ENCODE data around the gene LRRC75B. TPM values are rescaled to one million over a fixed set of nuclear protein-coding genes. Genes with fewer than 3 reads are reported as not detected.
A peak's percentile ranks its signal among the peaks of the same experiment; 100 is the strongest.
"Not testable (repeated sequence)": the region's sequence is repeated elsewhere in the genome, so short reads cannot be mapped to it uniquely, and the experiment has no call there.

LRRC75B gene
- total RNA-seq, 2 experiments from 2014 or later, result 0.56 to 0.98 TPM

DNA sequence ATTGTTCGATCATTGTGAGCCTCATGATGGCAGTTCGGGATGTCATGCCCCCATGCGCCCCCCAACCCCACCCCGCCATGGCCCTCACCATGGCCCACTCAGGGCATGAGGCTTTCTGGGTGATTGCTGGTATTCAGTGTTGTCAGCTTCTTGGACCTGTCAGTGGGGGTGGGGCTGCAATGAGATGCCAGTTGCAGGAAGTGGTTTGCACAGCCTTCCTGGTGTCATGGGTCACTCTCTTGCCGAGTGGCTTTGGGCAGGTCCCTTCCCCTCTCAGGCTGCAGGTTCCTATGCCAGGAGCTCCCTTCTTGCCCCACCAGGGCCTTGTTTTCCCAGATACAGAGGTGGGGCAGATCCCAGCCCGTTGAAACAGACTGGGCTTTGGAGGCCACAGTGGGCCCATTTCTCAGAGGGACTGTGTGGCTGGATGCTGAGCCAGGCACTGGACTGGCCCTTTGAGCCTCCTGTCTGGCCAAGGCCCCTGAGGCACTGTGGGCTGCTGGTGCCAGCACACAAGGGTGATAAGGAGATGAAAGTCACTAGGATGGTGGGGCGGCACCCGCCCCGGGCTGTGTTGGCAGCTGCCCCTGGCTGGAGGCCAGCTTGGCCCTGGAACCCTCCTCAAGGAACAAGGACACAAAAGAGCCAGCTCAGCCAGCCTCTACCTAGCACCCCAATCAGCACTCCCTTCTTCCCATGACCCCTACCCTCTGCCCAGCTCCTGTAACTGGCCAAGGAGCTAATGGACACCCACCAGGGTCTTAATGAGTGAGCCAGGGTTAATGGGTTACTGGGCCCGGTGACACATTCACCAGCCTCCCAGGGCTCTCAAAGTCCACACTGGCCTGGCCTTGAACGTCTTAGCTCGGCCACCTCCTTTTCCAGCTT lies 8.6 kb upstream of the LRRC75B start:
- H3K9me3 Mint-ChIP-seq (ENCODE audit: low read depth), result no peaks in the 10 kb centered on the region
- no peak for ATAC-seq
- no peak for DNase-seq
- intact Hi-C loops (cut with DNase I, micrococcal nuclease), result loop anchor here in 1 of 2 experiments (5.0 kb wide), 1 partner anchor 44 kb away; the partner anchor contains the start of genes GUCD1 and SNRPD3
- CTCF ChIA-PET, result no interaction called here
- no peaks in the 10 kb centered on the region for H3K27me3 Mint-ChIP-seq
- no peaks in the 10 kb centered on the region for H3K36me3 Mint-ChIP-seq (ENCODE audit: low read depth)
- H3K27ac Mint-ChIP-seq, result no peak overlapping the region
- no peak overlapping the region for H3K4me3 Mint-ChIP-seq
- POLR2A ChIA-PET, result no interaction called here
- H3K4me1 Mint-ChIP-seq, result peaks cover 15% of the 10 kb centered on the region

DNA sequence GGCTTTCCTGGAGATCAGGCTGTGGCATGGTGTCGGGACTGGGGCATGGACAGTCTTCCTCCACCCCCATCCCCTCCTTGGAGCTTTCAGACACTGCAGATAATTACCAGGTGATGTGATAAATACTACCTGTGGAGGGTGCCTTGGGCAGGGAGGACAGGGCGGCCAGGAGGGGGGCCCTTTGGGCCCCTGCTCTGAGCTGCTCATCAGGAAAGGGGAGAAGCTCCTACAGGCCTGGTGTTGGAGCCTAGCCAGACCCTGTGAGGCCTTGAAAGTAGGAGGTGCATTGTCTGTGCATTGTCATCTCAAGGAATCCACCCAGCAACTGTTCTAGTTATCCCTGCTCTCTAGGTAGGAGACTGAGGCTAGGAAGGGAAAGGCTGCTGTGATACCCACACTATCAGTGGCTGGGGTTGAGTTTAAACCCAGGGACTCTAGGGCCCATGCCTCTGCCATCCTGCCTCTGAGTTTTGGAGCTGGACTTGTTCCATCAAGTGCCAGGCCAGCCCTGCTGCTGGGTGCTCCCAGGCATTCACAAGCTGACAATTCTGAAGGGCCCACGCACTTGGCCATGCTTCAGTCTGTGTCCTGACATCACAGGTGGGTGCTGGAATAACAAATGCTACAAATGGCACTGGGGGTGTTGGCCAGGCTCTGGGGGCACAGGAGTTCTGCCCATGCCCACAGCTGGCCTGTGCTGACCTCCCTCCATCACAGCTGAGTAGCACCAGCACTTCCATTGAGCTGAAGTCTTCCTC lies 7.3 kb upstream of the LRRC75B start:
- not testable (repeated sequence) for H3K36me3 Mint-ChIP-seq (ENCODE audit: low read depth)
- intact Hi-C loops (cut with DNase I, micrococcal nuclease), result loop anchor here in 1 of 2 experiments (5.0 kb wide), 1 partner anchor 43 kb away; the partner anchor contains the start of genes GUCD1 and SNRPD3

DNA sequence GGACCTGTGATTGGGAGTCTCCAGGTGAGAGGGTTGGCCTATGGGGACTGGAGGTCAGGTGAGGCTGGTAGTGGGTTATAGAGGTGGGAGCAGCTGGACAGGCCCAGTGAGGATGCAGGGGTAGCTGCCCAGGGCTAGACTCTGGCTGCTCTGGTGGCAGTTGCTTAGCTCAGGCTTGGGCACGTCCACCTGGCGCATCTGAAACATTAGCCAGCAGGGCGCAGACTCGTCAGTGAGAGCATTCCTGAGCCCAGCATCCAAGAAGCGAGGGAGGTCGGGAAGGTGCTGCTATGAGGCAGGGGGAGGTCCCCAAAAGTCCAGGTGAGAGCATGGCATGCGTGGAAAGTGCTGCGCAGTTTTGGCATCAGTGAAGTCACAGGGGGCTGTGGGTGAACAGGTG lies 6.6 kb upstream of the LRRC75B start:
- no peaks in the 10 kb centered on the region for H3K27me3 Mint-ChIP-seq
- no peak overlapping the region for H3K27ac Mint-ChIP-seq
- intact Hi-C loops (cut with DNase I, micrococcal nuclease), result no loop called here
- POLR2A ChIA-PET, result interaction anchor here (0.6 kb wide), 1 partner anchor 902 kb away, joined by 5 read pairs; no protein-coding TSS in a partner anchor
- CTCF ChIA-PET, result no interaction called here
- H3K9me3 Mint-ChIP-seq (ENCODE audit: low read depth), result no peaks in the 10 kb centered on the region
- no peak overlapping the region for H3K4me3 Mint-ChIP-seq
- ATAC-seq (no peak), DNase-seq (no peak)
- peaks cover 15% of the 10 kb centered on the region for H3K4me1 Mint-ChIP-seq
- H3K36me3 Mint-ChIP-seq (ENCODE audit: low read depth), result no peaks in the 10 kb centered on the region

More for the DNA sequence above, 7.3 kb upstream of the LRRC75B start:
- H3K27ac Mint-ChIP-seq; DNase-seq; ATAC-seq; H3K27me3 Mint-ChIP-seq; H3K9me3 Mint-ChIP-seq (ENCODE audit: low read depth); CTCF ChIA-PET; H3K4me3 Mint-ChIP-seq: not testable (repeated sequence)
- peaks cover 15% of the 10 kb centered on the region for H3K4me1 Mint-ChIP-seq
- POLR2A ChIA-PET, result interaction anchor here (0.6 kb wide), 1 partner anchor 902 kb away, joined by 5 read pairs; no protein-coding TSS in a partner anchor

DNA sequence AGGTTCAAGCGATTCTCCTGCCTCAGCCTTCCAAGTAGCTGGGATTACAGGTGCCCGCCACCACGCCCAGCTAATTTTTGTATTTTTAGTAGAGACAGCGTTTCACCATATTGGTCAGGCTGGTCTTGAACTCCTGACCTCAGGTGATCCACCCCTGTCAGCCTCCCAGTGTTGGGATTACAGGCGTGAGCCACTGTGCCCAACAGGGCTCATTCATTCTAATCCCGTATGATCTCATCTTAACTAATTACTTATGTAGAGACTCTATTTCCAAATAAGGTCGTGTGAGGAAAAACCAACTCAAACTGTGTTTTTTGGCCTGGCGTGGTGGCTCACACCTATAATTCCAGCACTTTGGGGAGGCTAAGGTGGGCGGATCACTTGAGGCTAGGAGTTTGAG lies 4.2 kb upstream of the LRRC75B start:
- CTCF ChIA-PET, result interaction anchor here (1.5 kb wide), 1 partner anchor 25 kb away, joined by 3 read pairs; no protein-coding TSS in a partner anchor
- H3K27me3 Mint-ChIP-seq; H3K4me3 Mint-ChIP-seq; H3K27ac Mint-ChIP-seq; intact Hi-C loops (cut with DNase I, micrococcal nuclease); ATAC-seq; DNase-seq; H3K9me3 Mint-ChIP-seq (ENCODE audit: low read depth); H3K4me1 Mint-ChIP-seq; H3K36me3 Mint-ChIP-seq (ENCODE audit: low read depth): not testable (repeated sequence)
- POLR2A ChIA-PET, result interaction anchor here (0.6 kb wide), 1 partner anchor 34 kb away, joined by 5 read pairs; no protein-coding TSS in a partner anchor

DNA sequence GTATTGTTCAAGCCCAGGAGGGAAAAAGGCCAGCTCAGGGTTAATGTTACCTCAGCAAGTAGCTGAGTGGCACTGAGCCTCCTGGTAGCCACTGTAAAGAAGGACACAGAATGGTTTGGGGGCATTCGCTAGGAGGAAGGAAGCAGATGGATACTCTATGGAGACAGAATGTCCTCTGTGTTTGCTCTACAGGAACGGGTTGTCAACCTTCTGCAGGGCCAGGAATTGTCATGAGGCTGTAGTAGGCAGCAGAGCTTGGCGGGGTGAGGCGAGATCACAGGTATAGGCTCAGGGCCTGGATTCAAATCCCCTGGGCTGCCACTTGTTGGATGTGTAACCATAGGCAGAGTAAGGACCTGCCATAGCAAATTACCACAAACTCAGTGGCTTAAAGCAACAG lies 3.0 kb upstream of the LRRC75B start:
- CTCF ChIA-PET, result interaction anchor here (0.6 kb wide), 1 partner anchor 353 kb away, joined by 3 read pairs; no protein-coding TSS in a partner anchor
- POLR2A ChIA-PET, result no interaction called here
- ATAC-seq (no peak), DNase-seq (no peak)
- intact Hi-C loops (cut with DNase I, micrococcal nuclease), result no loop called here
- Mint-ChIP-seq H3K4me1 (peaks cover 4% of the 10 kb centered on the region), H3K4me3 (no peak overlapping the region), H3K27me3 (peaks cover 5% of the 10 kb centered on the region), H3K27ac (no peak overlapping the region), H3K9me3 (ENCODE audit: low read depth) (no peaks in the 10 kb centered on the region), H3K36me3 (ENCODE audit: low read depth) (no peaks in the 10 kb centered on the region)

DNA sequence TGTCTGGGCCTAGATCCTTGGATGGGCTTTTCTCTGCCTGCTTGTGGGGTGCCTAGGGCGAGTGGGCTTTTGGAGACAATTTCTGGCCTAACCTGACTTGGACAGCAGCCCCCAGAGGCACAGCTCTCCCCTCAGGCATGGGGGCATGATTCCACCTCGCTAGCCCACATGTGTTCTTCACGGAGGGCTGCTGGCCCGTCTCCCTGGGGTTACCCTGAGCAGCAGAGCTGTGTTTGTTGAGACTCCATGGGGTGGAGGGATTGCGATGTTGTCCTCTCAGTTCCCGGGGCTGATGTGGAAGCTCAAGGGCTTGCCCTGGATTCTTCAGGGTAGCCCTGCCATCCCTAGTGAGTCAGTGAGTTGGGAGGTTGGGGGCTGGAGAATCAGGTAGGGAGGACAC lies 2.4 kb upstream of the LRRC75B start:
- DNase-seq (no peak), ATAC-seq (no peak)
- ChIA-PET CTCF (no interaction called here), POLR2A (no interaction called here)
- intact Hi-C loops (cut with DNase I, micrococcal nuclease), result no loop called here
- H3K36me3 Mint-ChIP-seq (ENCODE audit: low read depth), result no peaks in the 10 kb centered on the region
- H3K4me1 Mint-ChIP-seq, result peaks cover 4% of the 10 kb centered on the region
- H3K9me3 Mint-ChIP-seq (ENCODE audit: low read depth), result no peaks in the 10 kb centered on the region
- no peak overlapping the region for H3K4me3 Mint-ChIP-seq
- peaks cover 8% of the 10 kb centered on the region for H3K27me3 Mint-ChIP-seq
- H3K27ac Mint-ChIP-seq, result no peak overlapping the region

DNA sequence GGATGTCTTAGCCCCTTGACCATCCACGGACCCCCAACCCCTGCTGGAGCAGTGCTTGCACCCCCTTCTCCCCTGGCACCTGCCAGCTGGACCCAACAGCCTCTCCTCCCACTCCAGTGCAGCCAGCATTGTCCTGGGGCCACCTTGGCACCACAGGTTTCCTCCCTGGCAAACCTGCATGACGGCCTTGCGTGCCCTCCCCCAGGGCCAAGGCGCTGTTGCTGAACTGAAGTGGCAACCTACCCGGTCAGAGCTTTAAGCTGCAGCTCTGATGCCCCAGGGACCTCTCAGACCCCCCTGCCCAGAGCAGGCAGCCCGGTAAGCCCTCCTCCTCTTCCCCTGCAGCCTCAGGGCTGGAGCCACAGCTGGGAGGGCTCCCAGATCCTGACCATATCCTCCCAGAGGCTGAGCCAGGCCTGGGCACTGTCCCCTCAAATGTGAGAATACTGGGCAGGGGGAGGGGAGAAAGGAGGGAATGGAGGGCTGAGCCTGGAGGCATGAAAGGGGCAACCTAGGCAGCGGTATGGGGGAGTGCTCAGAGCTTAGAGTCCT lies 1.8 kb upstream of the LRRC75B start:
- peaks cover 8% of the 10 kb centered on the region for H3K27me3 Mint-ChIP-seq
- ChIA-PET POLR2A (no interaction called here), CTCF (no interaction called here)
- no peak overlapping the region for H3K4me3 Mint-ChIP-seq
- intact Hi-C loops (cut with DNase I, micrococcal nuclease), result no loop called here
- ATAC-seq (no peak), DNase-seq (no peak)
- H3K27ac Mint-ChIP-seq, result no peak overlapping the region
- peaks cover 4% of the 10 kb centered on the region for H3K4me1 Mint-ChIP-seq
- H3K9me3 Mint-ChIP-seq (ENCODE audit: low read depth), result no peaks in the 10 kb centered on the region
- no peaks in the 10 kb centered on the region for H3K36me3 Mint-ChIP-seq (ENCODE audit: low read depth)

DNA sequence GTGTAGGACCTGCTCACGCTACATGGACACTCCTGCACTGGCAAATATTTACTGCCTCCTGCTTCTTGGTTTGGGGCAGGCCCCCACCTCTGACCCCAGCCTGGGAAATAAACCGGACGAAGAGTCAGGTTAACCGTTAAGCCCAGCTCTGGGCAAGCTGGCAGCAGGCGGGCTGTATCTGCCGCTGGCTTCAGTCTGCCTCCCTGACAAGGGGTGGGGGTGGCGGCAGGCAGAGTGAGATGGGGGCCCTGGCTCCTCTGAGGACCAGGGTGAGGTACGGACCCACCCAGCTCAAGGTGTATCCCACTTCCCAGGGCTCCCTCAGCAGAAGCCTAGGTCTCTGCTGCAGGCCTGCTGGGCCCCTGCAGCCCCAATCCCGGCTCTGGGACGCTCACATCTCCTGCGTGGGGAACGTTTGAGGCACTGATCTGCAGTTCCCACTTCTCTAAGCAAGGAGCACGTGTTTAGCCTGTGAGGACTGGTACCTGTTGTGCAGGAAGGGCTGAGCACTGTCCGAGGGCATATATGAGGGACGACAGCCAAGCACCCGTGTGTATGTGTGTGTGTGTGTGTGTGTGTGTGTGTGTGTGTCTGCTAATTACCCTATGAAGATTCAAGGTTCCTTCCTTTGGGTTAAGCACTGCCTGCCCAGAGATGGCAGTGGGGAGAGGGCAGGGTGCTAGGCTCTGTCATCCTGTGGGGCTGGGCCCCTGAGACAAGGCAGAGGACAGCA lies 1.1 kb upstream of the LRRC75B start:
- no peaks in the 10 kb centered on the region for H3K36me3 Mint-ChIP-seq (ENCODE audit: low read depth)
- peaks cover 4% of the 10 kb centered on the region for H3K4me1 Mint-ChIP-seq
- no peak overlapping the region for H3K4me3 Mint-ChIP-seq
- CTCF ChIA-PET, result no interaction called here
- peaks cover 8% of the 10 kb centered on the region for H3K27me3 Mint-ChIP-seq
- DNase-seq, result no peak
- intact Hi-C loops (cut with DNase I, micrococcal nuclease), result no loop called here
- POLR2A ChIA-PET, result no interaction called here
- H3K27ac Mint-ChIP-seq, result no peak overlapping the region
- no peaks in the 10 kb centered on the region for H3K9me3 Mint-ChIP-seq (ENCODE audit: low read depth)
- no peak for ATAC-seq

DNA sequence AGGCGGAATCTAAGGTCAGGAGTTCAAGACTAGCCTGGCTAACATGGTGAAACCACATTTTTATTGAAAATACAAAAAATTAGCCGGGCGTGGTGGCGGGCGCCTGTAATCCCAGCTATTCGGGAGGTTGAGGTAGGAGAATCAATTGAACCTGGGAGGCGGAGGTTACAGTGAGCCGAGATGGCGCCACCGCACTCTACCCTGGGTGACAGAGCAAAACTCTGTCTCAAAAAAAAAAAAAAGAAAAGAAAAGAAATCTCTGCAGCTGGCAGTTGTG lies 624 bp upstream of the LRRC75B start:
- H3K9me3 Mint-ChIP-seq (ENCODE audit: low read depth); H3K4me1 Mint-ChIP-seq; DNase-seq; intact Hi-C loops (cut with DNase I, micrococcal nuclease); H3K36me3 Mint-ChIP-seq (ENCODE audit: low read depth); ATAC-seq; H3K27ac Mint-ChIP-seq; CTCF ChIA-PET; H3K27me3 Mint-ChIP-seq: not testable (repeated sequence)
- POLR2A ChIA-PET, result interaction anchor here (0.7 kb wide), 1 partner anchor 292 kb away, joined by 5 read pairs; no protein-coding TSS in a partner anchor
- H3K4me3 Mint-ChIP-seq, result peak overlapping the region; percentile 32

DNA sequence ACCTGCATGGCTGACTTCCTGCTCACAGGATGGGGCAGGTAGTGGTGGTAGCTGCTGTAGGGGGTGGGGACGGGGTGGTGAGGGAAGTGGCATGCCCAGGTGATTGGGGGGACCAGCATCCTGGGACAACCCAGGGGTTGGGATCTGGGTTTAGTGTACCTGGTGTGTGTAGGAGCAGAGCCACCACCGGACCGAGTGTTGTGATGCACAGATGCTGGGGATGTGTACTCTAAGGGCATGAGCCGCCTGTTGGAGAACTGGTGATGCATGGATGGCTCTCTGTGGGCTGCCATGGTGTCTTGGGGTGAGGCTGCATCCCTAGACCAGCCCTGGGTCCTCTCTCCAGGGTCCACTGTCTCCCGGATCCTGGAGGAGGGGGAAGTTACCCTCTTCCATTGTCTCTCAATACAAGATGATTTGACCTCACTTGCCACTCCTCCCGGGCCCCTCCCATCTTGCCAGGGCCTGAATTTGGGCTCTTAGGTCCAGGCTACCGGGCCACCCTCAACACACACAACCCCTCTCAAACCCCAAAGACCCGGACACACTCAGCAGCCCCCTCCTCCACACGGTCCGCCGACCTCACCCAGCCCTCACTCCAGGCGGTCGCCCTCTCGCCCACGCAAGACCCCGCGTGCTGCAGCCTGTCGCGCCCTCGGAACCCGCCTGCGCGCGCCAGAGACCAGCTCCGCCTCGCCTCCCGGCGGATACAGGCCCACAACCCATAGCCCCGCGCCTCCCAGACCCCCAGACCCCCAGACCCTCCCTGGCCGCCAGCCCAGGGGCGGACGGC lies 619 bp downstream of the LRRC75B start:
- Mint-ChIP-seq H3K4me1 (peaks cover 4% of the 10 kb centered on the region), H3K4me3 (peak overlapping the region; percentile 64), H3K9me3 (ENCODE audit: low read depth) (no peaks in the 10 kb centered on the region), H3K27me3 (peaks cover 8% of the 10 kb centered on the region), H3K27ac (peak overlapping the region; percentile 47), H3K36me3 (ENCODE audit: low read depth) (no peaks in the 10 kb centered on the region)
- POLR2A ChIA-PET, result no interaction called here
- DNase-seq (no peak), ATAC-seq (peak; percentile 24)
- intact Hi-C loops (cut with DNase I, micrococcal nuclease), result no loop called here
- CTCF ChIA-PET, result no interaction called here

Data from activated CD4-positive, alpha-beta T cell treated with anti-CD3 and anti-CD28 coated beads for 36 hours (primary cell).